ENCODE results near the gene TM4SF1.

- no peak for TF ChIP-seq SRF (IDR thresholded peaks at IDR 0.05; ENCODE audit: low read depth)
- no peak for TF ChIP-seq YY1 (IDR thresholded peaks at IDR 0.05; ENCODE audit: extremely low read depth, insufficient replicate concordance, low read depth, low read length)
- no peak for TF ChIP-seq POLR2AphosphoS5 (IDR thresholded peaks at IDR 0.05; ENCODE audit: low read depth, low read length)
- TF ChIP-seq ZNF274 (IDR thresholded peaks at IDR 0.05; ENCODE audit: low read depth, low read length) = no peak
- no peak for TF ChIP-seq CTCF (IDR thresholded peaks at IDR 0.05 in 2 of 3, conservative IDR thresholded peaks at IDR 0.05 in 1 of 3; ENCODE audit: borderline replicate concordance in 1 of 3, insufficient read depth in 1 of 3, low read depth in 2 of 3, low read length in 2 of 3)
- TF ChIP-seq TCF7L2 (IDR thresholded peaks at IDR 0.05; ENCODE audit: borderline replicate concordance, extremely low read depth, insufficient read depth, insufficient read length) = no peak
- no peak for TF ChIP-seq JUND (IDR thresholded peaks at IDR 0.05)
- TF ChIP-seq REST (IDR thresholded peaks at IDR 0.05; ENCODE audit: low read depth) = no peak
- TF ChIP-seq FOSL1 (IDR thresholded peaks at IDR 0.05; ENCODE audit: low read depth) = no peak
- no peak for TF ChIP-seq ZFX (IDR thresholded peaks at IDR 0.05)
- no peak for TF ChIP-seq EZH2 (IDR thresholded peaks at IDR 0.05)
- no peak for TF ChIP-seq RAD21 (IDR thresholded peaks at IDR 0.05; ENCODE audit: low read depth)
- no peak for TF ChIP-seq SIN3A (IDR thresholded peaks at IDR 0.05; ENCODE audit: low read depth)
Measured at GRCh38 chr3:149378478-149379309, 1.2 kb upstream of the TM4SF1 start.
